ENCODE data around the gene POLE4.

DNA sequence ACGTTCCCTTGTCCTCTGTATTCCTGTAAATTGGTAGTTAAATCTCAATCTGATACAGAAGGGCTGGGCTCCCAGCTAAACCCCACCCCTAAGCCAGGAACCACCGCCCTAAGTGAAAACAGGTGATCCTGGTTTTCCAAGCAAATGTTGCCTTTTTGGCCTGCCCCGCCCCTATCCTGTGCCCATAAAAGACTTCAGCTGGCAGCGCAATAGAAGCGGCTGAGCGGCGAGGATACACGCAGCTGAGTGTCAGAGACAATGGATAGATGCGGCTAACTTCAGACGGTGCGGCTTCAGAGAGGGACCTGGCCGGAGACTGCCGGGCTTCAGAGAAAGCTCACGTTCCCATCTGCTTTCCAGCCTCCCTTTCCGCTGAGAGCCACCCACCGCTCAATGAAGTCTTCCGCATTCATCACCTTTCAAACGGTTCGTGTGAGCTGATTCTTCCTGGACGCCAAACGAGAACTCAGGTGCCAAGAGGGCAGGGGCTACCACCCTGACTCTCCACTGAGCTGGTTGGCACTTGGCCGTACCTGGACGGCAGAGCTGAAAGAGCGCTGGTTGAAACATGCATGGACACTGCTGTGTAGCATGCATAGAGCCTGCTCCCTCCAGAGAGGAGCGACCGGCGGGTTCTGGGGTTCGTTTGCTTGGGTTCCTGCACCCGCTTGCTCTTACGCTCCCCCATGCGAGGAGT, 49.5 kb upstream of the POLE4 start:
- TF ChIP-seq POLR2AphosphoS5 (IDR thresholded peaks at IDR 0.05; ENCODE audit: low read depth, low read length), result no peak
- TF ChIP-seq, protein P1, sequence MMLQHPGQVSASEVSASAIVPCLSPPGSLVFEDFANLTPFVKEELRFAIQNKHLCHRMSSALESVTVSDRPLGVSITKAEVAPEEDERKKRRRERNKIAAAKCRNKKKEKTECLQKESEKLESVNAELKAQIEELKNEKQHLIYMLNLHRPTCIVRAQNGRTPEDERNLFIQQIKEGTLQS (IDR thresholded peaks at IDR 0.05), result no peak
- TF ChIP-seq CTCF (IDR thresholded peaks at IDR 0.05 in 2 of 3, conservative IDR thresholded peaks at IDR 0.05 in 1 of 3; ENCODE audit: borderline replicate concordance in 1 of 3, insufficient read depth in 1 of 3, low read depth in 2 of 3, low read length in 2 of 3), result no peak
- TF ChIP-seq POLR2A (IDR thresholded peaks at IDR 0.05; ENCODE audit: borderline replicate concordance, extremely low read depth, insufficient read depth, insufficient read length), result no peak
- TF ChIP-seq EZH2phosphoT487 (IDR thresholded peaks at IDR 0.05; ENCODE audit: borderline replicate concordance), result no peak
- TF ChIP-seq EZH2 (IDR thresholded peaks at IDR 0.05), result no peak
- no peak for TF ChIP-seq SIN3A (IDR thresholded peaks at IDR 0.05; ENCODE audit: low read depth)
- no peak for TF ChIP-seq SP1 (IDR thresholded peaks at IDR 0.05; ENCODE audit: low read depth)
- no peak for TF ChIP-seq ZNF274 (IDR thresholded peaks at IDR 0.05; ENCODE audit: low read depth, low read length)
- TF ChIP-seq TCF7L2 (IDR thresholded peaks at IDR 0.05; ENCODE audit: borderline replicate concordance, extremely low read depth, insufficient read depth, insufficient read length), result no peak
- TF ChIP-seq CBX3 (IDR thresholded peaks at IDR 0.05; ENCODE audit: low read depth), result no peak
- TF ChIP-seq FOSL1 (IDR thresholded peaks at IDR 0.05; ENCODE audit: low read depth), result no peak
